DND-41 (cell line): ENCODE measurements around the gene CHST14.

Experiments
- CTCF ChIP-seq: IDR thresholded peaks from 2 replicates; pipeline ENCODE4 v1.5.1; 2012; ENCODE audit warnings: borderline replicate concordance, low read length, moderate library complexity, mild to moderate bottlenecking; ENCODE audit not compliant: poor library complexity, severe bottlenecking; ENCODE audit errors: extremely low read depth
- EZH2 ChIP-seq: IDR thresholded peaks from 3 replicates; pipeline ENCODE4 v1.6.1; 2012; ENCODE audit warnings: borderline replicate concordance, low read depth, mild to moderate bottlenecking, moderate library complexity, low read length, inconsistent platforms; ENCODE audit not compliant: severe bottlenecking

GRCh38 chr15:40439461-40439959 is 31.3 kb upstream of the CHST14 start:
- no peak for TF ChIP-seq CTCF
- TF ChIP-seq EZH2, result no peak
